Posterior cingulate gyrus (tissue), 11 donors: Measurements from ENCODE around the gene DOK5.
"Not testable (repeated sequence)": the region's sequence is repeated elsewhere in the genome, so short reads cannot be mapped to it uniquely, and the experiment has no call there.

ENCODE experiments used
- DNase-seq, 10 donors: peaks; one replicate each; pipeline versions ENCODE4 v3.0.0 to v3.0.0-alpha.2; 2020 to 2021; ENCODE audit warnings: mixed read lengths in 3 of 10
- intact Hi-C: fragments of 100-400 bp; cut with DNase I; formaldehyde crosslinking; loops from one replicate; pipeline ENCODE4 v1.15.1; 2023

DOK5 gene

DNA sequence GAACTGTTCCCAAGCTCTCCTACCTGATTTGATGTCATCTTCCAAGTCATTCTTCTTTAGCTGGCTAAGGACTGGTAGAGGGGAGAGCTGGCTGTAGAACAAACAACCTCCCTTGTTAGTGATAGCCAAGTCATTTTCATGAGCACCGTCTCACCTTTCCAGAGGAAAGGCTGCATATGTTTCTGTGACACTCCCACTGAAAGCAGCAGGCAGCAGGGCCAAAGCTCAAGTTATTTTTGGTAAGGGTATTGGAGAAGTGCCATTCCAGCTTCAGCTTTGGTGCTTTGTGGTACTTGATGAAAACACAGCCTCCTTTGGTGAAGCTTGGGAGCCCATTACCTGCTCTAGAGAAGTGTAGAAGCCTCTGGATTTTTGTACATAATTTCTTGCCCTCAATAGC, 5.4 kb upstream of the DOK5 start:
- no peak for DNase-seq
- intact Hi-C loops: no loop called here

DNA sequence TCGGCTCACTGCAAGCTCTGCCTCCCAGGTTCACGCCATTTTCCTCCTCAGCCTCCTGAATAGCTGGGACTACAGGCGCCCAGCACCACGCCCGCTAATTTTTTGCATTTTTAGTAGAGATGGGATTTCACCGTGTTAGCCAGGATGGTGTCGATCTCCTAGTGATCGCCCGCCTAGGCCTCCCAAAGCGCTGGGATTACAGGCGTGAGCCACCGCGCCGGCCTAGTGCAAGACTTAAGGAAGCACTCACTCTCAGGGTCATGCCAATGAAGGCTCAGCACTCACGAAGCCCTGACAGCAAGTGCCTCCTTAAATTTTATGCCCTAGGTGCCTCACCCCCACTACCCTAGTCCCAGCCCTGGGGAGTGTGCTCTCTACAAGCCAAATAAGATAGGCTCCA, 4.7 kb upstream of the DOK5 start:
- intact Hi-C loops: no loop called here
- DNase-seq: no peak

DNA sequence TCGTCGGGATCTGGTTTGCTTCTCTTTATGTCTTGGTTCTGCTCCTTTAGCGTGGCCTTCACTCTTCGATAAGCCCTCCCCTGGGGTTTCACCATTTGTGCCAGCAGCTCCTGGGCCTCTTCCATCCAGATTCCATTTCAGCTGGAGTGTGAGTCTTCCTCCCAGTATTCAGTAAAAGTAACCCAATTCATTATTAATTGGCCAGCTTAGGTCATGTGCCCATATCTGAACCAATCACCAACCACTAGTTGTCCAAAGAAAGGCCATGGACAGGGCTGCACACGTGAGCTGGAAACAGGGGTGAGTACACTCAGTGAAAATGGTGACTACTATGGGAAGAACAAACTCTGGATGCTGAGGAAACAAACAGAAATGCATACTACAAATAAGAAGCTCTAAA, 2.8 kb upstream of the DOK5 start:
- intact Hi-C loops: no loop called here
- DNase-seq: no peak

DNA sequence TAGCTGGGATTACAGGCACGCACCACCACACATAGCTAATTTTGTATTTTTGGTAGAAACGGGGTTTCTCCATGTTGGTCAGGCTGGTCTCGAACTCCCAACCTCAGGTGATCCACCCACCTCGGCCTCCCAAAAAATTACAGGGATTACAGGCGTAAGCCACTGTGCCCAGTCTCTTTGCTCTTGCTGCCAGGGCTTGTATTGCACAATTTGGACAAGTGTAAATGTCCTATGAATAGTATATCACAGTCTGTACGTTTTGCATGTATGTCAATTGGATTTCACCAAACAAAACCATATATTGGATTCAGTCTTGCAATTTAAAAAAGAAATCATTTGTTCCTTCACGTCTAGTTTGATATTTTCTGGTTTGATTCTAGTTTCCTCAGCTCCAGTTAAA, 2.1 kb upstream of the DOK5 start:
- intact Hi-C loops: no loop called here
- DNase-seq: no peak

DNA sequence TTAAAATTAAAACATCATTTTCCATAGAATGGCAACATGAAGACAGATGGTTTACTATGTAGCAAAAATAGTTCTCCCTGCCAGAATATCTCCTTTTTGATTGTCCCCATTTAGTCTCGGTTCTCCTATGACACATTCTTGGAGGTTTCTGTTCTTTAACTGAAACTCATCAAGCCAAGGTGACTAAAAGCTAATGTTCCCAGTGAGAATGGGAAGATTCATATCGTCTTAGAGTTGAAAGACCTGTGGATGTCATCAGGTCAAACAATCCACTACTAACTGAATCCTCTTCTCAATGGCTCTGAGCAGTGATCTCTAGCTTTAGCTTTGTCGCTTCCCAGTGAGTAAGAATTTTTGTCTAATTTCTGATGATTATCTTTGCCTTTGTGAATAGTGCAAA, 1.3 kb upstream of the DOK5 start:
- no peak for DNase-seq
- intact Hi-C loops: no loop called here

DNA sequence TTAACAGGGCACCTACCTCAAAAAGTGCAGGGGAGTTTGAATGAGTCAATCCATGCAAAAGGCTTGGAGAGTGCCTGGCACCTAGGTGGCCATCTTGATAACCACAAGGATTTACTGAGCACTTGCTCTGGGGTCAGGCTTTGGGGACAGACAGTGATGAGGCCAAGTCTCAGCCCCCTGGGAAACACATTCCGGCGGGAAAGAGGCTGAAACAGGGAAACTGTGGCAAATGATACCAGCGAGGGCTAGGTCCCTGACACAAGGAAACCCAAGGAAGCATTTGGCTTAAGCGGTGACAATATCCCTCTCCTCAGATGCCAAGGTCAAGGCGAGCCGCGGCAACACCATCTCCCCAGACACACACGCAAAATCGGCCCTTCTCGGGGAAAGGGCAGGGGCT, 527 bp upstream of the DOK5 start:
- intact Hi-C loops: no loop called here
- peak in 2 of 10 donors; percentile 5 to 62 for DNase-seq

DNA sequence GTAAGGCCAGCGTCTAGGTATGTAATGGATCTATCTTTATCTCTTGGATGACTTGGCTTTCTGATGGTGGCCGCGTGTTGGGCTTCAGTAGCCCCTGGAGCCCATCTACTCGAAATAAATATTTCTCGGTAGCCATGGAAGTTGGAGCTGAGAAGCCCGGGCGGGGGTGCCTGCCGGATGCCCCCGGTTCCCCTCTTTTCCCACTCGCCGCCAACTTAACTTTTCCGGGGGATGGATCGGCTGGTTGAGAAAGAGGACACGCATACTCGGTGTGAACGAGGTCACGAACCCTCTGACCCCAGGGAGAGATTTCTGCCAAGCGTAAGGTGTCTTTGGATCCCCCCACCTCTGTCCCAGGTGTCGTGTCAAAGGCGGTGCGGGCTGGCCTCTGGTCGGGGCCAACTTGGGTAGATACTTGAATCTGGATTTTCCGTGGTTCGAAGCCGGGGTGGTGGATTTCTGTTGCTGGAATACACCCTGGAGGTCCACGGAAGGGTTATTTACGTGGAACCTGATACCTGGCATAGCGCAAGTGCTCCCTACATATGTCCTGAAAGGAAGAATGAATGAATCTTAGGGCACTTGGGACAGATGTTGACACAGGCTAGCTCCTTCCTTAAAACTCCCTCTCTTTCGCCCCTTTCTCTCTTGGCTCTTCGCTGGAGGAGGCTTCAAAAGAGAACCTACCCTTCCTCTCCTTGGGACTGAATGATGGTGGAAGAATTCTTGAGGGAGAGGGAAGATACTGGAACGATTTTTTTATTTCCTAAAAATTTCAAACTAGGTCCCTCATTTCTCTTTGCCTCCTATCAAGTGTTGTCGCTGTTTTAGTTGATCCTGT, 996 bp downstream of the DOK5 start:
- intact Hi-C loops: no loop called here
- peak in 1 of 10 donors; percentile 79 for DNase-seq

DNA sequence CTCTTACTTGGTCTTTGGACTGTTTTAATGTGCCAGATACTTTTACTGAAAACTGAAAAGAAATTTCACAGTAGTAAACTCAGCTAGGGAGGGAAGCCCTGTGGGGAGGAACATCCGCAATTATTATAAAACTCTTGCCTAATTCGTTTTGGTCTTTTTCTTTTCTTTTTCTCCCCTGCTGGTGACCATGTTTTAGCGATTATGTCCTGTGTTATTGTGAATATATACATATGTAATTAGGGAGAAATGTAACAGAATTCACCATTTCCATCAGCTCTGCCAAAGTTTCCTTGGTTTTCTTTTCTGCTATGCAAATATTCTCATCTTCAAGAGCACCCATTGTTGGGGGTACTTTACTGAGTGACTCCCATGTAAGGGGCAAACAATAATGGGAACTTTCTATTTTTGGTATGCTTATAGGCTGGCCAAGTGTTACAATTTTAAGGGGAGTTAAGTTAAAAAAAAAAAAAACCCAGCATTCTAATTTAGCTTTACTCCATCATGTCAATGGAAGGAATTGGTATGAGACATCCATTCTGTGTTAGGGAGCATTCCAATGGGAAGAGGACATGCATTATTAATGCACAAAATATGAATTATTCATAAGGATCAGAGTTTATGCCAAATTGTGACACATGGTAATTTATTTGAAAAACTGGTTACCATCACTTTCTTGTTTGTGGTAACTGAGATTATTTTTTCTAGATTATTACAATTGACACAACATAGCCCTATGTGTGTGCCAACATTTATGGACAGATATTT, 2.0 kb downstream of the DOK5 start:
- intact Hi-C loops: no loop called here
- no peak for DNase-seq

DNA sequence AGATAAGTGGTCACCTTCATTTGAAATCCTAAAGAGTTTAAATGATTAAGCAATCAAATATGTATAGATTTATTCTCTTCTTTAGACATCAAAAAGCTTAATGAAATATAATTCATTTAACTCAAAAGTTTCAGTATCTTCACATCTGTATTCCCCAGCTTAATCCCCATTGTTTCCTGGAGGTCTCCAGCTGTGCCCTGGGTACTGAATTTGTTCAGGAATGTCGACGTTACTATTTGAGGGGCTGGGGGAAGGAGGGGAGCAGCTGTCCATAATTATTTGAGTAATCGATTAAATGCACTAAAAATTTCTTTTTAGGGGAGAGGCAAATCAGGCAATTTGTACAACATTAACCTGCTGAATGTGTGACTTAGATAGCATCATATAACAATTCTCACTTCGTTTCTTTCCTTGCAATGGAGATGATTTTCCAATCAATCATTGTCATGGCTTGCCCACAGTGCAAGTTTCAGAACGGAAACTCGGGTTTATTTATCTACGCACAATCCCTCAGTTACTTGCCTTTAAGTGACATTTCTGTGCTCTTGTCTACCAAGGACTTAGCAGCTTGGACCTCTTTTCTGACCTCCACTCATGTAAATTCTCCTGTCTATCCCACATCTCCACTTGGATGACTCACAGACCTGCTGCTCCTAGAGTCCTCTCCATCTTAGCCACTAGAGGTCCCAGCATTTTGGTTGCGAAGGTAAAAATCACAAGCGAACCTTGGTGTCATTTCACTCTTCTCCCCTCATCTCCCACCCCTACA, 3.9 kb downstream of the DOK5 start:
- intact Hi-C loops: no loop called here
- DNase-seq: no peak

DNA sequence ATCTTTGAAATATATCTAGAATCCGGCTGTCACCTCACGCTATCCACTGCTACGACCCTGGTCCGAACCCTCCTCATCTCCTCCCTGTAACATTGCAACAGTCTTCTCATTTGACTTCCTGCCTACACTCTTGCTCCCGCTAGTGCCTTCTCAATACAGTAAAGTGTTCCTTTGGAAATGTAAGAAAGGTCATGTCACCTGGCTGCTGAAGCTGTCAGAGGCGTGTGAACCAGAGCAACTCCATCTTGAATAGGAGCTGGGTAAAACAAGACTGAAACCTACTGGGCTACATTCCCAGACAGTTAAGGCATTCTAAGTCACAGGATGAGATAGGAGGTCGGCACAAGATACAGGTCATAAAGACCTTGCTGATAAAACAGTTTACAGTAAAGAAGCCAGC, 4.5 kb downstream of the DOK5 start:
- intact Hi-C loops: not testable (repeated sequence)

DNA sequence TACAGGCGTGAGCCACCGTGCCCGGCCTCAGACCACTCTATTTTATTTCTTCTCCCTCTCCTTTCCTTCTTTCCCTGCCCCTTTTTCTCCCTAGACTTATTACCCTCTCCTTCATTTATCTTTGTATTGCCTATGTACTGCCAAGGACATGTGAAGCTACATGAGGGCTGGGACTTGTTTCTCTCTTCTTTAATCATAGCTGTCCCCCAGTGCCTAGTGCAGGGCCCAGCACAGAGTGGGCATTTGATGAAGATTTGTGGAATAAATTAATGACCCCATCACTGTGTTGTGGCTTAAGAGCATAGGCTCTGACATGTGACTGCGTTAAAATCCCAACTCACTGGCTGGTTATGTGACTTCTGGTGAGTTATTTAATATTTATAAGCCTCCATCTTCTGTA, 6.0 kb downstream of the DOK5 start:
- intact Hi-C loops: no loop called here
- no peak for DNase-seq

More for the DNA sequence above, 4.5 kb downstream of the DOK5 start:
- not testable (repeated sequence) for DNase-seq

DNA sequence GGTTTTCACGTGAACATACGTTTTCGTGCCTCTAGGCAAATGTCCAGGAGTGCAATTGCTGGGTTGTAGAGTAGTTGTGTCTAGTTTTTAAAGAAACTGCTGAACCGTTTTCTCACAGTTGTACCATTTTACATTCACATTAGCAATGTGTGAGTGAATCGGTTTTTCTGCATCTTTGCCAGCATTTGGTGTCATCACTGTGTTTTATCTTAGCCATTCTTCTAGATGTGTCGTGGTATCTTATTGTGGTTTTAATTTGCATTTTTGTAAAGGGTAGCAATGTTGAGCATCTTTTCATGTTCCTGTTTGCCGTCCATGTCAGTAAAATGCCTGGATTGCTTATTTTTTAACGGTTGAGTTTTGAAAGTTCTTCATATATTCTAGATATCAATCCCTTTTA, 10.2 kb downstream of the DOK5 start:
- intact Hi-C loops: no loop called here
- DNase-seq: no peak

DNA sequence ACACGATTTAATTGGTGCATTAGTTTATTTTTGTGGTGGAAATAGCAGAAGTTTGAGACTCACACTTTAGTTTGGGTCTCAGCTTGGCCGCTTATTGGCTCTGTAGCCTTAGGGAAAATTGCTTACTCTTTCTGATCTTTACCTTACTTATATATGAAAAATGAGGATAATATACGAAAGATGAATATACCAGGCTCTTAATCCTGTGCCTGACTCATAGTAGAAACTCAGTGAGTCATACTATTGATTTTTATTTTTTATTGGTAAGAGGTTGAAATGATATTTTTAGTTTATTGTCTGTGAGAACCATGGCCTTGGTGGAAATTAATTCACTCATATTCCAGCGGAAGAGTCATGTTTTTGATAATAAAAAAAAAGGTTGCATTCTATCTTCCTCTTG, 11.2 kb downstream of the DOK5 start:
- intact Hi-C loops: no loop called here
- DNase-seq: no peak

DNA sequence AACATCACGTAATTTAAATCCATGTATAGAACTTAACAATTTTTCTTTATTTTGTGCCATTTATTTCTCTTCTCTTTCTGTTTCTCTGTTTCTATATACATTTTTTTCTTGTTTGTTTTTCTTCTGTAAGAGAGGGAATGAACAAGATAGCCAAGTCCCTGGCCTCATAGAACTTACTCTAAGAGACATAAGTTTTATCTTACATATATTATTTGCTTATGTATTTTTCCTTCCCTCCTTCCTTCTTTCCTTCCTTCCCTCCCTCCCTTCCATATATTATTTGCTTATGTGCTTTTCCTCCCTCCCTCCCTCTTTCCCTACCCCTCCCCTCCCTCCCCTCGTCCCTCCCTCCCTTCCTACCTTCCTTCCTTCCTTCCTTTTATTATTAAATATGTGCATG, 13.0 kb downstream of the DOK5 start:
- no peak for DNase-seq
- intact Hi-C loops: no loop called here

DNA sequence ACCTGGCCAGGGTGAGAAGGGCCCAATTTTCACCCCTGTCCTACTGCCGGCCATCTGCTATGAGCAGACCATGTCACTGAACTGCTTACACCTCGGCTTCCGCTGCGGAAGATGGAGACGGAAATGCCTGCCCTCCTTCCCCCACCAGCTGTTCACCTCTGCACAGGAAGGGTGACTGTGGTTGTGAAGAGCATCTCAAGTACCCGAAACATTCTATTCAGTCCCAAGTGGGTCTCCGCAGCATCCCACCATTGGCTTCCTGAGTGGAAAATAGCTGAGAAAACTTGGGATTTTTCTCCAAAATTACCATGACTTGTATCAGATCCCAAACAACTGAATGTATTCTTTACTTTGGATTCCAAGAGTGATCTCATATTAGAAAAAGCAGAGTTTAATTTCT, 16.1 kb downstream of the DOK5 start:
- no peak for DNase-seq

DNA sequence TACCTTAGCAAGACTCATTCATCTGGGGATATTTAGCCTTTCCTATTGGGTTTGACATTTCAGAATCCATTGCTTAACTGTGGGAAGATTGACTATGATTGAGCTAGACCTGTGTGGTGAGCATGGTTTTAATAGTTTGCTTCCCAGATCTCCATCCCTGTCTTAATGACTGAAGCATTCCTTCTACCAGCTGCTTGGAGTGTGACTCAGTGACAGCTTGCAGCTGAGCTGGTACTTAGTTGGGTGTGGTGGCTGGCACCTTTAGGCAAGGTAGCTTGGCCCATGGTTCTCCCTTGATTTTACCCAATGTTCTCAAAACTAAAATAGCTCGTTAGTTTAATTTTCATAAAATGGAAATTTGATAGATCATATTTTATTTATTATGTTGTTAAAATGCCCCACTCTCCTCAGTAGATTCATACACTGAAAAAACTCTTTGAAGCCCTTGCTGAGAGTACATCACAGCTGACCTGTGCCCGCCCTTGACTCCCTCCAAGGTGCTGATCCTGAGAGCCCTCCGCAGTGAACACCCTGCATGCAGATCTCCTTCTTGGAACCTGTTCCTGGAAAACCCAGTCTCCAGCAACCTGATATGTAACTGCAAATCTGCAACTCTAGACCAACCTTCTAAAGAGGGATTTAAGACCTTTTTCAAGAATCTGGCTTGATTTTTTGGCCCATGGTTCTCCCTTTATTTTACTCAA, 19.1 kb downstream of the DOK5 start:
- DNase-seq: peak in 1 of 10 donors; percentile 66
- intact Hi-C loops: no loop called here

More for the DNA sequence above, 16.1 kb downstream of the DOK5 start:
- intact Hi-C loops: no loop called here

DNA sequence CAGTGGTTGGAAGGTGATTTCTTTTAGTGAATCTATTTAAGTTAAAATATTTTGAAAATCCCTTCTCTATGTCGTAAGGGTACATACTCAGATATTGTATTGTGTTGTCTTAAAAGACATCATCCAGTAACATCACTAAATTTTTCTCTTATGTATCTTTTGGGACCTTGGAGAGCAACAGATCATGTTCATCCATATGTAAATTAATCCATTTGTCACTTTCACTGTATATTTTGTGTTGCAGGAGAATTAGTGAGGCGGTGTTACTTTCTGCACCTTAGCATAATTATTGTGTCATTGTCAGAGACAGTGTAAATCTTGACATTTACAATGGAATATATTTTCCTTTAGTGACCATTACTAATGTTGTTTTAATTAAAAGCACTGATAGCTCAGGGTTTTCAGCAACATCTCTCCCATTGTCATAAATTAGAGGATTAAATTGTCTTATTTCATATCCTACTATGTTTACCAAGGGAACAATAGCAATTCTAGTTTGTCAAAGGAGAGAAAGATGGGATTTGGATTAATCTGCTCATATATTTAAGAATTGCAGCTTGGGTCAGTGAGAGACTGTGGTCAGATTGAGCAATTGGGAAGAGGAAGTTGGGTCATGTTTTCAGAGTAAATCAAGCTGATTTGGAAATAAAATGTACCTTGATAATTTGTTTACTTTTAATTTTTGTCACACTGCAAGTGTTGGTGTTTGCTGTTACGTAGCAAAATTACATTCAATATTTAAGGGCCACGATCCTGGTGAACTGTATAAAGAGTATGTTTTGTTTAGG, 22.7 kb downstream of the DOK5 start:
- DNase-seq: no peak
- intact Hi-C loops: no loop called here

DNA sequence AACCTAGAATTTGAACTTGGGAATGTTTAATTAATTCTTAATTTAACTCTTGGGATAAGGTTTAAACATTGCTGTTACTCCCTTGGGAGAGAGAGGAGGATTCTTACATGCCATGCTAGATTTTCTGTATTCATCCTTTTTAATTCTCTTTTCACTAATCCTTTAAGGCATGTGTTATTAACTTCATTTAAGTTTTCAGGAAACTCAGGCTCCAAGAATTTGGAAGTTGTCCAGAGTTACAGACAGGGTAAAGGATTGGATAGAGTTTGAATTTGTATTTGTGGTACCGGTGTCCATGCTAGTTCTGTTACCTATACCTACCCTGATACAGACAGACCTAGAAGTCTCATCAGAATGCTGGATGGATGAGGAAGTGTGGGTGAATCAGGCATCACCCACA, 23.7 kb downstream of the DOK5 start:
- DNase-seq: no peak
- intact Hi-C loops: no loop called here

DNA sequence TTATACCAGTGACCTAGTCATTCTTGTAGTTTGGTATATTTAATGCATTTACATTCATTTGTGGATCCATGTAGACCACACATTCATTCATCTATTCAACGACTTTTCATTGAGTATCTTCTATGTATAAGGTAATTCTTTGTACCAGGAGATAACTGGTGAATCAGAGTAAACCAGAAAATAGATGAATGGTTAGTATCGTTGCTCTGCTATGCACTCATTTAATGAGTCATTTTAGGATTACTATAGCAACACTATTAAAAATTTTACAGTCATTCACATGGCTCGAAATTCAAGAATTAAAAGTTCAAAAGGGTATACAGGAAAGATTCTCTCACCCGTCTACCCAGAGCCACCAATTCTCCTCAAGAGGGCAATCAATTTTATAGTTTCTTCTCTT, 26.8 kb downstream of the DOK5 start:
- intact Hi-C loops: no loop called here
- DNase-seq: no peak

DNA sequence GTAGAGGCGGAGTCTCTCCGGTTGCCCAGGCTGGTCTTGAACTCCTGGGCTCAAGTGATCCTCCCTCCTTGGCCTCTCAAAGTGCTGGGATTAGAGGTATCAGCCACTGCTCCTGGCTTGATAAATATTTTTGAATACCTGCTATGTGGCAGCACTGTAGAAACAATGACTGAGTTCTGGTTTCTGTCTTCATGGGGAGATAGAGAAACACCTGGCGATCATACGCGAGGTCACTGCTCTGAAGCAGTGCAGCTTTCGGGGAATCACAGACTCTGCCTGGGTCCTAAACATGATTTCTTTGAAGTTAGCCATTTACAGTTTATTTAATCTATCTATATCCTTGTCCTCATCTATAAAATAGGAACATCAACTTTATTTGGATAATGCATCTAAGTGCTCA, 31.2 kb downstream of the DOK5 start:
- intact Hi-C loops: no loop called here
- DNase-seq: no peak
